ENCODE data around the gene FRMD3. TPM values are rescaled to one million over a fixed set of nuclear protein-coding genes. Genes with fewer than 3 reads are reported as not detected.
A peak's percentile ranks its signal among the peaks of the same experiment; 100 is the strongest.

Gene FRMD3
- total RNA-seq, 2 donors from 2014 or later: 0.43 to 0.59 TPM

DNA sequence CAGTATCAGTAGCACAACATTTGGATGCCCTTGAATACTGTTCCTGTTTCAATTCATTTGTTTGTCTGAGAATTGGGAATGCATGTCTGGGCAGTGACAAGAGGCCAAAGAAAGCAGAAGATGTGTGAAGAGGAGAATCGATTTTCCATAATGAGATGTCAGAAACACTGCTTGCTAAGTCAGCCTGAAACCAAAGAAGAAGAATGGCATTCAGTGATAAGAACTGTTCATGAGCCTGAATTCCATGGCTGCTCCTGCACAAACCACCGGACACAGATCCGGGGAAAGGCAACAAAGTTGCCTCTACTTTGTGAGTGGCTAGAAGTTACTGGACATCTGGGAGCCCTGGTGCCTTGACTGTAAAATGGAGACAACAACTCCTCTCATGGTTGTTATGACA lies 268.1 kb downstream of the FRMD3 start:
- no peaks in the 10 kb centered on the region for H3K36me3 Mint-ChIP-seq
- peaks cover 0 to 4% of the 10 kb centered on the region in 2 donors for H3K27me3 Mint-ChIP-seq
- no peaks in the 10 kb centered on the region for H3K4me1 Mint-ChIP-seq (ENCODE audit: low read depth in 2 of 2)
- H3K9me3 Mint-ChIP-seq: no peaks in the 10 kb centered on the region
- H3K4me3 Mint-ChIP-seq: no peak overlapping the region
- no peak overlapping the region for H3K27ac Mint-ChIP-seq
- ATAC-seq (no peak), DNase-seq (ENCODE audit: low spot score) (no peak)

DNA sequence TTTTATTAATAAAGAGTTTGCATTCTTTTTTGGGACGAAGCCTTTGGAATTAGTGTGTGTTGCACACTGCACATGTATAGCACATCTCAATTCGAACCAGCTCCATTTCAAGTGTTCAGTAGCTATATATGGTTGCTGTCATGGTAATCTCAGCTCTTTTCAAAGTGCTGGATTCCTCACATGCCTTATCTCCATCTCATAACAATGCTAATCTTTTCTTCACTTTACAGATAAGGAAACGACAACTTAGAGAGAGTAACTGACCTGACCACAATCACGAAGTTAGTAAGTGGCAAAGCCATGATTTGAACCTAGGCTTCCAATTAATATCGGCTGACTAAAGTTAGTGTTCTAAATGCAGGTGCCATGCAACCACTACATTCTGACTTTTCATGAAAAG lies 270.5 kb downstream of the FRMD3 start:
- no peak for ATAC-seq
- H3K4me3 Mint-ChIP-seq: no peak overlapping the region
- no peaks in the 10 kb centered on the region for H3K36me3 Mint-ChIP-seq
- H3K4me1 Mint-ChIP-seq (ENCODE audit: low read depth in 2 of 2): no peaks in the 10 kb centered on the region
- H3K27me3 Mint-ChIP-seq: peaks cover 0 to 4% of the 10 kb centered on the region in 2 donors
- DNase-seq (ENCODE audit: low spot score): no peak
- no peak overlapping the region for H3K27ac Mint-ChIP-seq
- H3K9me3 Mint-ChIP-seq: no peaks in the 10 kb centered on the region

DNA sequence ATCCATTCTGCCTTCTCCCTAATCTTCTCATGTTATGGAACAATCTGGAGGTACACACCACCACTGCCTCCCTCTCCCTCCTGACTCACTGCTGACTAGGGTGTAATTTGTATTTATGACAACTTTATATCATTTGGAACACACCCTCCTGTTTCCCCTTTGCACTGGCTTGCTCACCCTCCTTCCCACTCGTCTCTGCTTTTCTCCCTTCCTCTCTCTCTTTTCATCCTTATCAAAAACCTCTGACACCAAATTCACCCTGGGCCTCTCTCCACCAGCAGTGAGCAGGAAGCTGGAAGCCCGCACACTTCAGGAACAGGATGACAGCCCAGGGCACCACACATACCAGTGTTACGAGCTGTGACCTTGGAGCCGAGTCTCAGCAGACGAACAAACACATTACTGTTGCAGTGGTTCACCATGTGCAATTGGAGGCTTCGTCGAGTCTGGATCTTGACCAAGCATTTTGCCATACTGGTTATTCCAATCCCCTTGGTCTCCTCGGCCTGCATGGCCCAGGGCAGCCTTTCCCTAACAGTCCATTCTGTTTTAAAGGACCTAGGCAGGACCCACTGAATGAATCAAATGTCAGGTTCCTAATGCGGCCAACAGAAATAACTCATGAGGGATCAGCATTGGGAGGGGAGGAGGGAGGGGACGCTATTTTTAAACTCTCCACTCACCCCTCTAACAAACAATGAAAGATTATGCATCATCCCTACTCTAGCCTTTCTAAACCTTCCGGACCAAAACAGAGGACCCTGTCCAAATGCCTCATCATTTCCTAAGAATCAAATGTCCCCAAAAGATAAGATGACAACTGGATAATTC lies 271.3 kb downstream of the FRMD3 start:
- no peak overlapping the region for H3K4me3 Mint-ChIP-seq
- ATAC-seq (peak in 1 of 2 donors; percentile 43), DNase-seq (ENCODE audit: low spot score) (no peak)
- H3K27me3 Mint-ChIP-seq: peaks cover 0 to 4% of the 10 kb centered on the region in 2 donors
- no peaks in the 10 kb centered on the region for H3K36me3 Mint-ChIP-seq
- peaks cover 3% of the 10 kb centered on the region for H3K9me3 Mint-ChIP-seq
- H3K27ac Mint-ChIP-seq: no peak overlapping the region
- no peaks in the 10 kb centered on the region for H3K4me1 Mint-ChIP-seq (ENCODE audit: low read depth in 2 of 2)

DNA sequence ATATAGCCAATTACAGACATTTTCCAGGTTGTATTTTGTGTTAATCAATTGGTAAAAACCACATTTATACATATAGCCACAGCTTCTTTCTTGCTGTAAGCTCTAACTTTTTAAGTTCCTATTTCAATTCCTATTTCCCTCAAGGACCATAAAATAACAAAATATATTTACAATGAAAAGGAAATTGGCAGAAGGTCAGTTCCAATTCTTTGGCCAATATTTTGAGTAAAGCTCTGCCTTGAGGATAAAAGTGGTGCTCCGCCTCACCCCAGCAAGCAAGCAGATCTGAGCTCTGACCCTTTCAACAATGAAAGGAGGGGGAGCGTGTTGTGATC lies 271.9 kb downstream of the FRMD3 start:
- no peak overlapping the region for H3K27ac Mint-ChIP-seq
- H3K9me3 Mint-ChIP-seq: peaks cover 3% of the 10 kb centered on the region
- no peaks in the 10 kb centered on the region for H3K36me3 Mint-ChIP-seq
- H3K4me1 Mint-ChIP-seq (ENCODE audit: low read depth in 2 of 2): no peaks in the 10 kb centered on the region
- H3K4me3 Mint-ChIP-seq: no peak overlapping the region
- peaks cover 0 to 4% of the 10 kb centered on the region in 2 donors for H3K27me3 Mint-ChIP-seq
- ATAC-seq (no peak), DNase-seq (ENCODE audit: low spot score) (no peak)

DNA sequence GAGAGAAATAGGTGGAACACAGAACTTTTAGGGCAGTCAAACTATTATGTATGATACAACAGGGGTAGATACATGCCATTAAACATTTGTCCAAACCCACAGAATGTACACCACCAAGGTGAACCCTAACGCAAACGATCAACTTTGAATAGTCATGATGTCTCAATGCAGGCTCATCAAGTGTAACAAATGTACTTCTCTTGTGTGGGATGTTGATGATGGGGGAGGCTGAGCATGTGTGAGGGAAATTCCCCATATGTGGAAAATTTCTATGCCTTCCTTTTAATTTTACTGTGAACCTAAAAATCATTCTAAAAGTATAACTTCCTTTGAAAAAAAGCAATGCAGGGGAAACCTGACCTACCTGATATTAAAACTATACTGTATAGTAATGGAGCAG lies 273.9 kb downstream of the FRMD3 start:
- ATAC-seq (no peak), DNase-seq (ENCODE audit: low spot score) (no peak)
- Mint-ChIP-seq H3K27ac (no peak overlapping the region), H3K9me3 (peaks cover 3% of the 10 kb centered on the region), H3K36me3 (no peaks in the 10 kb centered on the region), H3K27me3 (peaks cover 0 to 4% of the 10 kb centered on the region in 2 donors), H3K4me3 (no peak overlapping the region), H3K4me1 (ENCODE audit: low read depth in 2 of 2) (no peaks in the 10 kb centered on the region)

DNA sequence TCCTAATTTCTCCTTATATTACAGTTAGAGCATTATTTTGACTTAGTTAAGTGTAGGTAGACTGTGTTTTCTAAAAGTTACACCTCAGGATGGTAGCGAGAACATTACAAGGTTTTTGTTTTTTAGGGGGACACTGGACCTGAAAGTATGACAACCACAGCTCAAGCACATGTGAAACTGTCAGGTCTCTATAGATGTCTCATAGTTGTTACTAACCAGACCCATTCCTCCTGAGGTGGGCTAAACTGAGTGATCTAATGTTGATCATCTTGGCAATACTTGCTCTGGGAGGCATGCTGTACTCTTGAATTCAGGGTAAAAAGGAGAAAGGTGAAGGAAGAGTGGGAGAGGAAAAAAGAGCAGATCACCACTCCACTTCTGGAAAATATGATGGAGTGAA lies 278.6 kb downstream of the FRMD3 start:
- H3K9me3 Mint-ChIP-seq: peaks cover 3% of the 10 kb centered on the region
- ATAC-seq (no peak), DNase-seq (ENCODE audit: low spot score) (no peak)
- no peak overlapping the region for H3K4me3 Mint-ChIP-seq
- H3K36me3 Mint-ChIP-seq: no peaks in the 10 kb centered on the region
- H3K27me3 Mint-ChIP-seq: no peaks in the 10 kb centered on the region
- H3K27ac Mint-ChIP-seq: no peak overlapping the region
- no peaks in the 10 kb centered on the region for H3K4me1 Mint-ChIP-seq (ENCODE audit: low read depth in 2 of 2)

DNA sequence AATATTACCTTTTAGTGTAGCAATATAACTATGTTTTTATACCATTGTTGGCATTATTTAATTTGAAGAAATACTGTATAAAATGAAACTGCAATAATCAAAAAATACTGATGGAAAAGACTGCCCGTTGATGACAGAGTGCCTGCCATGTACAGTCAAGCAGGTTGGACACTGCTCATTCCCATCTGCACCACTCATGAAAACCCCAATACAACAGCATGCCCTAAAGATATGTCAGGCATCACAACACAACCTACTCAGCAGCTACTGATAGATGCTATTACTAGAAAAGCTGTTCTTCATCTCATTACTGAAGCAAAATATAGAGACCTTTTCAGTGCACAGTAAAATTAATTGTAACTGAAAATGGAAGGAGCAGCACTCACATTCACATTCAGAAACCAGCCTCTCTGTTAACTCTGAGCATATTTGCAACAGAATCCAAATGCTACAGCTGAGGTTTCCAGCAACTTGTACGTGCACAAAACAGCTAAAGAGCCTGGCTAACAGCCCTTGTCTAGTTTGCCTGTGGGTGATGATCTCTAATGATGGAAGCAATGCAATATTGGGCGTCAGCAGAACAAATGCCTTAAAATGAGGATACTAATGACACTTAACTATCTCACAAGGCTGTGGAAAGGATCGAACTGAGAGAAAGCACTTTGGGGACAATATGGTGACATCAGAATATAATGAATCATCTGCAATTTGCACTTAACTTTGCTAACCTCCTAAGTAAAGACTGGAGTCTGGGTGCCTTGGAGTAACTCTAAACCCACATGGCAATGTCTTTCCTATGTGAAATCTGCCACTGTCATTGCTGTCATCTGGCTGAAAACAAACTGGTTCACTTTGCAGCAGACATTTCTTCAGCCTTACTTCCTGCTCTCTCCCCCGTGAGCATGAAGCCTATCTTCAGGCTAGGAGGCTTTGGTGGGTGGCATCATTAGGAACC lies 280.0 kb downstream of the FRMD3 start:
- Mint-ChIP-seq H3K4me3 (no peak overlapping the region), H3K27ac (no peak overlapping the region), H3K9me3 (peaks cover 3% of the 10 kb centered on the region), H3K4me1 (ENCODE audit: low read depth in 2 of 2) (no peaks in the 10 kb centered on the region), H3K36me3 (peaks cover 2% of the 10 kb centered on the region), H3K27me3 (no peaks in the 10 kb centered on the region)
- no peak for ATAC-seq
- no peak for DNase-seq (ENCODE audit: low spot score)

DNA sequence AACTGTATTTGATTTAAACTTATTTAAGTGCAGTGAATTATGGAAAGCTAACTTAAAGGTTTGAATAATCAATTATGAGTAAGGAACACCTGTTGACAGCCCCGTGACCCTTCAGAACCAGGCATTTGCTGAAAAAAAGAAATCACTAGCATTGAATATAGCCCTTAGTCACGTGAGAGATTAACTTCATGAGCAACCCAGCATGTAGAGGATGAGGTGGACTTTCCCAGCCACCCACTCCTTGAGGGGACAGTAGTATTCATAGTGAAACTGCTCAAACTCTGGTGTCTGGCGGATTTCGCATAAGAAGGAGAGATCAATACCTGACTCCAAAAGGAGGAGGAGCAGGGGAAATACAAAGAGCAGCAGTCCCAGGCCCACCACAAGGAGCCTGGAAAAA lies 290.5 kb downstream of the FRMD3 start:
- no peaks in the 10 kb centered on the region for H3K27me3 Mint-ChIP-seq
- peaks cover 19% of the 10 kb centered on the region for H3K36me3 Mint-ChIP-seq
- no peak for ATAC-seq
- no peak for DNase-seq (ENCODE audit: low spot score)
- peaks cover 20% of the 10 kb centered on the region for H3K9me3 Mint-ChIP-seq
- no peak overlapping the region for H3K4me3 Mint-ChIP-seq
- no peaks in the 10 kb centered on the region for H3K4me1 Mint-ChIP-seq (ENCODE audit: low read depth in 2 of 2)
- H3K27ac Mint-ChIP-seq: no peak overlapping the region

DNA sequence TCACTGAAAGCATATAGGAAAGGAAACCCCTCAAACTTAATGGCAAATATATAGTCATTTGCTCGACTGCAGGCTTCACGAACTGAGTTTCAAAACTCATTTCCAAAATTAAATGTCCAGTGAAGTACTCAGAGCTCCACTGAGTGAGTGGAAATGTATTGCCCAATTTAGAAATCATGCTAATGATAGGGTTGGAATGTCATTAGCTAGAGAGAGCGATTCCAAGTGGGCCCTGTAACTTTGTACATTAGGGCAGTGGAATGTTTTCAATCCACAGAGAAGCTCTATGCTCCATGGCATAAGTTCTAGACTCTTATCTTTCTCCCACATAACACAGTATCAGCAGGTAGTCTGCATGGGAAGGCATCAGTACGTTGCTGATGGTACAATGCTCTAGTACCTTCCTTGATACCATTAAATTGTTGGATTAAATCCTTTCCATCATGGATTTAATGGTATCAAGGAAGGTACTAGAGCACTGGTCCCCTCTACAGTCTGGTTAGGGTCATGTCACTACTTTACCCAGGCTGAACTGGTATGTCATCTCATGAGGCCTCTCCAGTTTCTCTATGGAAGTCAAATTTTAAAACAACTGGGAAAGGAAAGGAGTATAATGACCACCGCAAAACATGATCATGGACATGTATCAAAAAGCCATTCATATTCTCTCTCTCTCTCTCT lies 292.1 kb downstream of the FRMD3 start:
- DNase-seq (ENCODE audit: low spot score) (no peak), ATAC-seq (no peak)
- Mint-ChIP-seq H3K9me3 (peaks cover 8% of the 10 kb centered on the region), H3K36me3 (peaks cover 3% of the 10 kb centered on the region), H3K4me1 (ENCODE audit: low read depth in 2 of 2) (no peaks in the 10 kb centered on the region), H3K27ac (no peak overlapping the region), H3K4me3 (no peak overlapping the region), H3K27me3 (no peaks in the 10 kb centered on the region)

DNA sequence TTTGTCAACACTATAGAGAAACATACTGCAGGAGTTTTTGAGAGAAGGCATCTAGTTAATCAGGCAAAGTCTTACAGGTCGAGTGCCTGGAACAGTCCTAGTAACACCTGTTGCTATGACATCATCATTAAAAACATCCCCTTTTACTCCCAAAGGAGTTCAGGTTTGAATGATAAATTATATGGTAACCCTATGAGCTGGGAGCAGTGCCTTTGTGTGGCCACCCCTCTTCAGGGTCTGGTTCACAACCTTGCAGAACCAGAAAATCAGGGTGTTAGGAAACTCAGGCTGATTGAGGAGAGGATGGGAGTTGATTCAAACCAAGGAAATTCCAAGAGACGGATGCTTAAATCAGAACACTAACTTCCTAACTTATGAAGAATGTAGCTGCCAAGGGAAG lies 296.1 kb downstream of the FRMD3 start:
- Mint-ChIP-seq H3K27ac (no peak overlapping the region), H3K4me1 (ENCODE audit: low read depth in 2 of 2) (no peaks in the 10 kb centered on the region), H3K9me3 (peaks cover 11% of the 10 kb centered on the region), H3K27me3 (peaks cover 3 to 7% of the 10 kb centered on the region in 2 donors), H3K4me3 (no peak overlapping the region), H3K36me3 (no peaks in the 10 kb centered on the region)
- ATAC-seq: no peak
- DNase-seq (ENCODE audit: low spot score): no peak

DNA sequence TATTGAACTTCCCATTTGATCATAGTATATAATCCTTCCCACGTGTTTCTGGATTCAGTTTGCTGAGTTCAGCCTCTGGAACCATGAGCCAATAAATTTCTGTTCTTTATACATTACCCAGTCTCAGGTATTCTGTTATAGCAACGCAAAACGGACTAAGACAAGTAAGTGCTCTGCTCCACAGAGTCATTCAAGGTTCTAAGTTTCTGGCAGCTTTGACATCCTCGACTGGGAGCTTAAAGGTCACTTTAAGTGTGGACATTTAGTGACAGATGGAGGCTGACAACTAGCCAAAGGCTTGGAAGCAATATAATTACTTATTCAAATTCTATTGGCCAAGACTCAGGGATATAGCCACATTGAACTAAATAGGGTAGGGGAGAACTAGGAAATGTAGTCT lies 297.5 kb downstream of the FRMD3 start:
- no peaks in the 10 kb centered on the region for H3K4me1 Mint-ChIP-seq (ENCODE audit: low read depth in 2 of 2)
- H3K27me3 Mint-ChIP-seq: peaks cover 3 to 7% of the 10 kb centered on the region in 2 donors
- no peak overlapping the region for H3K27ac Mint-ChIP-seq
- ATAC-seq (no peak), DNase-seq (ENCODE audit: low spot score) (no peak)
- H3K4me3 Mint-ChIP-seq: no peak overlapping the region
- peaks cover 4% of the 10 kb centered on the region for H3K9me3 Mint-ChIP-seq
- H3K36me3 Mint-ChIP-seq: no peaks in the 10 kb centered on the region

DNA sequence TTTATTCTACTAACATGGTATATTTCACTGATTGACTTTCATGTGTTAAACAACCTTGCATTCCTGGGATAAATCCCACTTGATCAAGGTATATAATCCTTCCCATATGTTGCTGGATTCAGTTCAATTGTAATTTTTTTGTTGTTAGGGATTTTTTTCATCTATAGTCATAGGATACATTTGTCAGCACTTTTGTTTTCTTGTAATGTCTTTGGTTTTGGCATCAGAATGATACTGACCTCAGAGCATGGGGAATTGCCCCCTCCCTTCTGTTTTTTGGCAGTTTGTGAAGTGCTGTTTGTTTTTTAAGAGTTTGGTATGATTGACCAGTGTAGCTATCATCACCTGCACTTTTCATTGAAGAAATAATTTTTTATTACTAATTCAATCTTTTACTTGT lies 298.5 kb downstream of the FRMD3 start:
- Mint-ChIP-seq H3K27me3 (peaks cover 3 to 7% of the 10 kb centered on the region in 2 donors), H3K4me3 (no peak overlapping the region), H3K9me3 (peaks cover 4% of the 10 kb centered on the region), H3K27ac (no peak overlapping the region), H3K36me3 (no peaks in the 10 kb centered on the region), H3K4me1 (ENCODE audit: low read depth in 2 of 2) (no peaks in the 10 kb centered on the region)
- no peak for ATAC-seq
- no peak for DNase-seq (ENCODE audit: low spot score)

DNA sequence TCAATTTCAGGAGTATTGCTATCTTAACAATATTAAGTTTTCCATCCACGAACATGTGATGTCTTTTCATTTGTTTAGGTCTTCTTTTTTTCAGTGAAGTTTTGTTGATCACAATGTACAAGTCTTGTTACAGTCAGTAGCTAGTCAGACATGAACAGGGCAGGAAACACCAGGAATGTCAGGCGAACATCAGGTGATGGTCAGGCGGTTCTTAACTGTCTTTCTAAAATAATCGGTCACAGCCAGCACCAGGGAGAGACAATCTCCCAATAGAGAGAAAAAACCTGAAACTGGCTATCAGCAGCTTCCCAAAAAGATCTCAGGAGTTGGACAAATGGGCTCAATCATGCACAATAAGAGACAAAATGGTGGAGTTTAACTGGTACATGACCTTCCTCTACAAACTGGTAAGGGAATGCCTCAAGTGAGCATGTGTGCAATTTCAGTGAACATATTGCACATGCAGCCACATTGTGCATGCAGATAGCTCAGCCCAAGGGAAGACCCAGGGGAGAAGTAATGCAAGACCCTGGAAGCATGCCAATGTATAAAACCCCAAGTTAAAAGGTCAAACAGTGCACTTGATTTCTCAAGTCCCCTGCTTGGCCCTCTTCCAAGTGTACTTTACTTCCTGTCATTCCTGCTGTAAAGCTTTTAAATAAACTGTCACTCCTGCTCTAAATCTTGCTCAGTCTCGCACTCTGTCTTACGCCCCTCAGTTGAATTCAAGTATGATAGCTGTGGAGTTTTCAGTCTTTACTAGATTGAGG lies 299.1 kb downstream of the FRMD3 start:
- Mint-ChIP-seq H3K4me1 (ENCODE audit: low read depth in 2 of 2) (no peaks in the 10 kb centered on the region), H3K4me3 (no peak overlapping the region), H3K9me3 (peaks cover 4% of the 10 kb centered on the region), H3K27ac (no peak overlapping the region), H3K36me3 (no peaks in the 10 kb centered on the region), H3K27me3 (peaks cover 6 to 7% of the 10 kb centered on the region in 2 donors)
- no peak for DNase-seq (ENCODE audit: low spot score)
- ATAC-seq: no peak

All from natural killer cell treated with Interleukin-12 subunit alpha and Interleukin-12 subunit beta and Interleukin-15 and Interleukin-18, amount 100 ng/mL, for 72 hours (primary cell).